HT-29 (cell line): Measurements from ENCODE around the gene GCHFR. TPM values are rescaled to one million over a fixed set of nuclear protein-coding genes. Genes with fewer than 3 reads are reported as not detected.

Experiments used
- DNase-seq: peaks from one replicate; pipeline ENCODE4 v3.0.0-alpha.2; 2015; ENCODE audit warnings: low spot score
- total RNA-seq: library from RNA; depleted of rRNA; stranded (reverse); fragments of >200 nt; shearing (Covaris generic); gene quantifications from 2 replicates; pipeline ENCODE4 v1.2.3, GENCODE V29; 2014

GCHFR gene
- total RNA-seq, 1 experiment from 2014 or later = 327 TPM

- peak; percentile 97 for DNase-seq
These were observed 8.7 kb upstream of the GCHFR start, which contains the start of gene RMDN3 for GRCh38 chr15:40754883-40755811. Gene RMDN3, minus strand, starts transcription at chr15:40755254. Its CDS starts 471 bp downstream, at chr15:40754783.

- DNase-seq = no peak
These were observed 8.1 kb upstream of the GCHFR start for GRCh38 chr15:40755812-40756208.

GRCh38 chr15:40756938-40757337, 6.9 kb upstream of the GCHFR start:
- no peak for DNase-seq

- no peak for DNase-seq
These were observed 3.9 kb upstream of the GCHFR start for GRCh38 chr15:40759961-40760360.

GRCh38 chr15:40762919-40763800, 708 bp upstream of the GCHFR start:
- DNase-seq = peak; percentile 96

GRCh38 chr15:40764629-40765103, 798 bp downstream of the GCHFR start:
- no peak for DNase-seq

- no peak for DNase-seq
These were observed 2.4 kb downstream of the GCHFR start for GRCh38 chr15:40766194-40766815.

GRCh38 chr15:40766906-40767837, 3.3 kb downstream of the GCHFR start:
- DNase-seq = peak; percentile 35

- no peak for DNase-seq
These were observed 4.1 kb downstream of the GCHFR start for GRCh38 chr15:40767838-40768500.

- DNase-seq = no peak
These were observed 4.8 kb downstream of the GCHFR start for GRCh38 chr15:40768521-40769273.

- peak; percentile 97 for DNase-seq
These were observed 5.6 kb downstream of the GCHFR start, which contains the start of gene C15orf62 for GRCh38 chr15:40769274-40770146. Gene C15orf62, plus strand, starts transcription at chr15:40769980. Its CDS starts 516 bp downstream, at chr15:40770496.

- DNase-seq = no peak
These were observed 6.4 kb downstream of the GCHFR start for GRCh38 chr15:40770147-40770721.

GRCh38 chr15:40771242-40771641, 7.4 kb downstream of the GCHFR start:
- DNase-seq = no peak

GRCh38 chr15:40772014-40772413, 8.1 kb downstream of the GCHFR start:
- DNase-seq = no peak

- DNase-seq = no peak
These were observed 9.6 kb downstream of the GCHFR start for GRCh38 chr15:40773496-40773895.

- DNase-seq = no peak
These were observed 10.0 kb downstream of the GCHFR start for GRCh38 chr15:40773902-40774301.

- no peak for DNase-seq
These were observed 11.1 kb downstream of the GCHFR start for GRCh38 chr15:40775007-40775406.
